GM13976 (cell line): ENCODE measurements around the gene INPP5B.
A peak's percentile ranks its signal among the peaks of the same experiment; 100 is the strongest.

Experiments used
- DNase-seq: peaks from one replicate; pipeline ENCODE4 v3.0.0; 2012; ENCODE audit warnings: low spot score
- in situ Hi-C: fragments of 300-500 bp; cut with MboI; formaldehyde crosslinking; loops from one replicate; pipeline ENCODE4 v1.12.0; 2022; ENCODE audit warnings: low sequenced_read_pairs, mixed read lengths, inconsistent platforms; ENCODE audit not compliant: unreplicated experiment
- TF ChIP-seq, protein P1 (sequence below): IDR thresholded peaks from 2 replicates; pipeline ENCODE4 v1.5.1; 2012; ENCODE audit warnings: borderline replicate concordance, mild to moderate bottlenecking; ENCODE audit not compliant: insufficient read depth; ENCODE audit errors: extremely low read depth, missing control alignments, control extremely low read depth

INPP5B gene

DNA sequence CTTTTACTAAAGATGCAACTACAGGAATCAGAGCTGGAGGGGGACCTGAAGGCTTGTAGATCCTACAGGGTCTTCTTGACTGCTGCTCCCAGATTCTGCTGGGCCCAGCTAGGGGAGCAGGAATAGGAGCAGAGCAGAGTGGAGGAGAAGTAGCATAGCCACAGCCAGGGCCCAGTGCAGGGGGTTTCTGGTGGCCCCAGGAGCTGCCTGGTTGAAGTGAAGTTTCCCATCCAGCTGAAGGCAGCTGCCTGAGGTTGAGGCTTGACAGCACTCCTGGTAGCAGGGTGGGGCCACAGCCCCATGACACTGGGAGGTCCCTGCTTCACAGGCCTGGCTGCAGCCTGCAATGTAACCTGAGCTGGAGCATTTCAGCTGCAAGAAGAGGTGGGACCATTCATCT, 2.0 kb upstream of the INPP5B start:
- TF ChIP-seq, protein P1, sequence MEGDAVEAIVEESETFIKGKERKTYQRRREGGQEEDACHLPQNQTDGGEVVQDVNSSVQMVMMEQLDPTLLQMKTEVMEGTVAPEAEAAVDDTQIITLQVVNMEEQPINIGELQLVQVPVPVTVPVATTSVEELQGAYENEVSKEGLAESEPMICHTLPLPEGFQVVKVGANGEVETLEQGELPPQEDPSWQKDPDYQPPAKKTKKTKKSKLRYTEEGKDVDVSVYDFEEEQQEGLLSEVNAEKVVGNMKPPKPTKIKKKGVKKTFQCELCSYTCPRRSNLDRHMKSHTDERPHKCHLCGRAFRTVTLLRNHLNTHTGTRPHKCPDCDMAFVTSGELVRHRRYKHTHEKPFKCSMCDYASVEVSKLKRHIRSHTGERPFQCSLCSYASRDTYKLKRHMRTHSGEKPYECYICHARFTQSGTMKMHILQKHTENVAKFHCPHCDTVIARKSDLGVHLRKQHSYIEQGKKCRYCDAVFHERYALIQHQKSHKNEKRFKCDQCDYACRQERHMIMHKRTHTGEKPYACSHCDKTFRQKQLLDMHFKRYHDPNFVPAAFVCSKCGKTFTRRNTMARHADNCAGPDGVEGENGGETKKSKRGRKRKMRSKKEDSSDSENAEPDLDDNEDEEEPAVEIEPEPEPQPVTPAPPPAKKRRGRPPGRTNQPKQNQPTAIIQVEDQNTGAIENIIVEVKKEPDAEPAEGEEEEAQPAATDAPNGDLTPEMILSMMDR: no peak
- DNase-seq: peak; percentile 24
- in situ Hi-C loops: no loop called here

DNA sequence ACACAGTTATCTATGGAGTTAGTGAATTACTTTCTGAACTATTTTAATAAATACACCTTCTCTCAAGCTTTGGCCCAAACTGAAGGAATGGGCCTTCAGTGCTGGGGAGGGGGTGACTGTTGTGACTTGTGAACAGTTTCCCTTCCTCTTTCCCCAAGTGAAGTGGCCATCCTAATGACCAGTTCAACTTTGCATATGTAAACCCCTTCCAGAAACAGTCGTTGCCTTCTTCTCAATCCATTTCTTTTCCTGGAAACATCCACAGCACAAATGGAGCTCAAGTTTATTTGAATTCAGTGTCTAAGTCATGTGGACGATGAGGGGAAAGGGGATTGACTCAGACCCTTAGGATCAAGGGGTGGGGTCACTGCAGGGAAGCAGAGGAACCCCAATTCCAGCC, 1.3 kb upstream of the INPP5B start:
- peak; percentile 32 for DNase-seq
- in situ Hi-C loops: no loop called here
- TF ChIP-seq, protein P1: no peak

DNA sequence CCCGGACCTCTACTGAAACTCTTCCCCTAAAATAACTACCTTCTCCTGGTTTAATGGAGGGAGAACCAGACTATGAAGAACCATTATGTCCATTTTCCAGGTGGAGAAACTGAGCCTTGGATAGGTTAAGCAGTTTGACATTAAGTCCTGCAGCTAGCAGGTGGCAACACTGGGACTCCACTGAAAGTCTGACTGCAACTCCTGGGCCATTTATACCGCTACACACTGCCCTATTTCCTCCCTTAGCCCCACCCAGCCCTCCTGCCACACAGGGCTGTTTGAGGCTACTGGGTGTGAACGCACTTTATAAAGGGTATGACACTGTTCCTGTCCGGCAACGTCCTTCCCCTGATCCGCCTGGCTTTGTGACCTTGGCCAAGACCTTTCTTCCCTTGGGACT, 511 bp upstream of the INPP5B start:
- TF ChIP-seq, protein P1: no peak
- DNase-seq: peak; percentile 30
- in situ Hi-C loops: no loop called here

DNA sequence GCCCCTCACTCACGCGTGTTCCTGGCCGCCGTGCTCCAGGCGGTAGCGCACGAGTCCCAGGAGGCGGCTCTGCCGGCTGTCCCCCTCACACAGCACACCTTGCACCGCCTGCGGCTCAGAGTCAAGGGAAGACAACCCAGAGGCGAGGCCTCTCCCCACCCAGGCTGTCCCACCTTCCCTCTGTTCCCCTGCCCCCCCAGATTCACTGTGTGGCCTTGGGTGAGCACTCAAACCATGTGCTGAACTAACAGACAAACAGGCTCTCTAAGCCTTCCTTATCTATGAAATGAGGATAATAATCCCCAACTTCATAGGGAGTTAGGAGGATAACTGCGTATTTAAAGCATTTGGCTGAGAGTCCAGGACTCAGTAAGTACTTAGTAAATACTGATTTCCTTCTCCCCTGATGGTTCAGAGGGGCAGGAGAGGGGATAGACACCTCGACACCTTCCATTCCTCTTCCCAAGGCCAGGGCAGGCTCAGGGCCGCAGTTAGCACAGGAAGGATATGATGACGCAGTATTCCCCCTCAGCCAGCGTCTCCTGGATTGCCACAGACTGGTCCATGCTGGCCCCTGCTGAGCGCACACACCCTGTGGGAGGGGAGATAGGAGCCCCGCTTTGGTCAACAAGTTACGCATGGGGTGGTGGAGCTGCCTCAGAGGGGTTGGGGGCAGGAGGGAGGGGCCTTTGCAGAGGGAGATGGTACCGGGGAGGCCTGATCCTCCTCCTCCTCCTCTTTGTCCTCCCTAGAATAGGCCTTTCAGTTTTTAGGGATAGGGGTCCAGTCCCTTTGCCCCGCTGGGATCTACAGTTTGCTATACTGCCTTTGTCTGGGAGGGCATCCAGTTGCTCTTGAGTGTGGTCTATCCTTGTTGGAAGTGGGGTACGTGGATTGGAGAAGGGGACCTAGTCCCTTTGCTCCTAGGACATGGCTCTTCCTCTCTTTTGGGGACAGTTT, 830 bp downstream of the INPP5B start:
- DNase-seq: peak; percentile 49
- in situ Hi-C loops: no loop called here
- TF ChIP-seq, protein P1: no peak

DNA sequence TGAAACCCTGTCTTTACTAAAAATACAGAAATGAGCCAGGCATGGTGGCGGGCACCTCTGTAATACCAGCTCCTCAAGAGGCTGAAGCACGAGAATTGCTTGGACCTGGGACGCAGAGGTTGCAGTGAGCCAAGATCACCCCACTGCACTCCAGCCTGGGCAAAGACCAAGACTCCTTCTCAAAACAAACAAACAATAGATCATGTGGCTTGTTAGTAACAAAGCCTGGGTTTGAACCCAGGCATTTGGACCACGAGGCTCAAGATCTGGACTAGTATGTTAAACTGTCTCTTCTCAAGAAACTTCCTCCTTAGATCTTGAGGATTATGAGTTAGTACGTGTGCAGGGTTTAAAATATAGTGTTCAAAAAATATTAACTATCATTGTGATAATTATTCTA, 1.6 kb downstream of the INPP5B start:
- in situ Hi-C loops: no loop called here
- no peak for DNase-seq
- TF ChIP-seq, protein P1: no peak

DNA sequence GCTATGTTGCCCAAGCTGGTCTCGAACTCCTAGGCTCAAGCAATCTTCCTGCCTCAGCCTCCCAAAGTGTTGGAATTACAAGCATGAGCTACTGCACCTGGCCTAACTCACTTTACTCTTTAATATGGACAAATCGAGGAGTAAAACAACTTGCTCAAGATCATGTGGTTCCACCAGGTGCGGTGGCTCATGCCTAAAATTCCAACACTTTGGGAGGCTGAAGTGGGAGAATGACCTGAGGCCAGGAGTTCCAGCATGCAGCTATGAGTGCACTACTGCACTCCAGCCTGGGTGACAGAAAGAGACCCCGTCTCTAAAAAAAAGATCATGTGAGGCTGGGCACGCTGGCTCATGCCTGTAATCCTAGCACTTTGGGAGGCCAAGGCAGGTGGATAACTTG, 2.0 kb downstream of the INPP5B start:
- DNase-seq: no peak
- in situ Hi-C loops: no loop called here

More for the DNA sequence above, 2.0 kb downstream of the INPP5B start:
- TF ChIP-seq, protein P1: no peak
